H1 (cell line): ENCODE results near the gene GPRIN3. TPM values are rescaled to one million over a fixed set of nuclear protein-coding genes. Genes with fewer than 3 reads are reported as not detected.

Experiments
- CTCF ChIA-PET: fragments of 300-600 bp; sonication (Branson Sonifier 250); formaldehyde crosslinking; loops from one replicate; lab custom pipeline; 2021; ENCODE audit not compliant: partially characterized antibody; lab: Charles Lee
- POLR2A ChIA-PET: fragments of 300-600 bp; sonication (Branson Sonifier 250); formaldehyde crosslinking; loops from one replicate; lab custom pipeline; 2021; ENCODE audit warnings: inconsistent platforms; ENCODE audit not compliant: partially characterized antibody; lab: Charles Lee
- DNase-seq, 2 experiments: peaks; one replicate each; pipeline versions ENCODE4 v3.0.0 to v3.0.0-alpha.2; 2010 to 2022; ENCODE audit warnings: low spot score in 2 of 2, low read depth in 1 of 2, mixed read lengths in 1 of 2
- FAIRE-seq: peaks from 2 replicates; lab custom pipeline; 2011; peaks lifted over from hg19 to GRCh38; lab: Jason Lieb, UNC
- H2AFZ ChIP-seq: 2 replicates; pipeline ENCODE4 v1.8.1; 2012; ENCODE audit warnings: low read length, inconsistent platforms
- H2AK5ac ChIP-seq: 2 replicates; pipeline ENCODE4 v1.6.1; 2013; ENCODE audit warnings: low read depth, low read length
- H2BK120ac ChIP-seq: replicated peaks from 2 replicates; pipeline ENCODE3; 2013; ENCODE audit warnings: low read depth, low read length, inconsistent platforms
- H2BK12ac ChIP-seq: 2 replicates; pipeline ENCODE4 v1.6.1; 2013; ENCODE audit warnings: low read depth, low read length
- H2BK15ac ChIP-seq: 2 replicates; pipeline ENCODE4 v1.6.1; 2013; ENCODE audit warnings: low read length
- H2BK20ac ChIP-seq: 2 replicates; pipeline ENCODE4 v1.6.1; 2013; ENCODE audit warnings: low read length
- H2BK5ac ChIP-seq: 2 replicates; pipeline ENCODE4 v1.6.1; 2013; ENCODE audit warnings: low read depth, low read length
- H3K14ac ChIP-seq: 2 replicates; pipeline ENCODE4 v1.6.1; 2013; ENCODE audit warnings: inconsistent platforms; ENCODE audit not compliant: insufficient read length
- H3K18ac ChIP-seq: 2 replicates; pipeline ENCODE4 v1.6.1; 2013; ENCODE audit warnings: low read length; ENCODE audit errors: extremely low read depth
- H3K23ac ChIP-seq: 2 replicates; pipeline ENCODE4 v1.6.1; 2013; ENCODE audit warnings: inconsistent platforms; ENCODE audit not compliant: insufficient read length
- H3K23me2 ChIP-seq: 2 replicates; pipeline ENCODE4 v1.6.1; 2013; ENCODE audit warnings: low read depth, low read length
- H3K27ac ChIP-seq: 2 replicates; pipeline ENCODE4 v1.6.1; 2011; ENCODE audit warnings: low read depth, low read length, inconsistent platforms
- H3K27me3 ChIP-seq, 4 experiments: replicated peaks in 1 of 4; 1 replicate in 1 of 4; 2 replicates in 3 of 4; pipeline versions ENCODE4 v1.6.1 to v1.8.1; 2011 to 2013; ENCODE audit warnings: low read length in 3 of 4, mild to moderate bottlenecking in 3 of 4, inconsistent platforms in 2 of 4, mixed read lengths in 2 of 4, moderate library complexity in 1 of 4; ENCODE audit not compliant: control insufficient read depth in 3 of 4, insufficient read depth in 3 of 4; ENCODE audit errors: extremely low read depth in 1 of 4
- H3K36me3 ChIP-seq, 4 experiments: 2 replicates each; pipeline versions ENCODE4 v1.6.1 to v1.8.1; 2011 to 2013; ENCODE audit warnings: mild to moderate bottlenecking in 4 of 4, low read length in 3 of 4, moderate library complexity in 2 of 4, control low read depth in 1 of 4, inconsistent platforms in 1 of 4; ENCODE audit not compliant: insufficient read depth in 4 of 4, control insufficient read depth in 2 of 4
- H3K4ac ChIP-seq: replicated peaks from 2 replicates; pipeline ENCODE3; 2013; ENCODE audit warnings: low read length, low read depth, mixed read lengths, inconsistent platforms; ENCODE audit not compliant: insufficient read length
- H3K4me1 ChIP-seq, 4 experiments: replicated peaks in 1 of 4; 1 replicate in 1 of 4; 2 replicates in 3 of 4; pipeline versions ENCODE4 v1.6.1 to v1.8.1; 2011 to 2013; ENCODE audit warnings: low read length in 3 of 4, inconsistent platforms in 2 of 4, mixed read lengths in 1 of 4; ENCODE audit not compliant: insufficient read depth in 4 of 4, control insufficient read depth in 3 of 4
- H3K4me2 ChIP-seq, 2 experiments: 2 replicates each; pipeline versions ENCODE4 v1.6.1 to v1.8.1; 2011 to 2013; ENCODE audit warnings: low read depth in 2 of 2, low read length in 2 of 2, control low read depth in 1 of 2, inconsistent platforms in 1 of 2, mild to moderate bottlenecking in 1 of 2; ENCODE audit not compliant: insufficient read depth in 1 of 2
- H3K4me3 ChIP-seq, 4 experiments: fragments of 200-600, 300-600 bp in 1 of 4; sonication (generic), shearing (Covaris generic), sonication (Bioruptor Twin) in 1 of 4; 2 replicates each; pipeline versions ENCODE4 v1.5.1 to v1.8.1; 2011 to 2016; ENCODE audit warnings: low read length in 4 of 4, low read depth in 3 of 4, control low read depth in 2 of 4, inconsistent platforms in 2 of 4, mild to moderate bottlenecking in 2 of 4, mixed read lengths in 1 of 4, moderate library complexity in 1 of 4; ENCODE audit not compliant: insufficient read depth in 2 of 4; ENCODE audit errors: extremely low read depth in 1 of 4
- H3K56ac ChIP-seq: replicated peaks from 2 replicates; pipeline ENCODE3; 2013; ENCODE audit warnings: low read depth, mild to moderate bottlenecking, mixed read lengths, low read length, inconsistent platforms; ENCODE audit not compliant: insufficient read length
- H3K79me1 ChIP-seq: 2 replicates; pipeline ENCODE4 v1.6.1; 2013; ENCODE audit warnings: low read depth, low read length, control low read depth
- H3K79me2 ChIP-seq, 2 experiments: 2 replicates each; pipeline versions ENCODE4 v1.6.1 to v1.8.1; 2012 to 2013; ENCODE audit warnings: low read length in 2 of 2, mild to moderate bottlenecking in 2 of 2, inconsistent platforms in 1 of 2; ENCODE audit not compliant: insufficient read depth in 2 of 2, control insufficient read depth in 1 of 2
- H3K9ac ChIP-seq, 4 experiments: replicated peaks in 1 of 4; 1 replicate in 1 of 4; 2 replicates in 3 of 4; pipeline versions ENCODE4 v1.6.1 to v1.8.1; 2011 to 2013; ENCODE audit warnings: low read depth in 3 of 4, low read length in 3 of 4, control low read depth in 2 of 4, mild to moderate bottlenecking in 2 of 4, moderate library complexity in 2 of 4, inconsistent platforms in 1 of 4; ENCODE audit errors: extremely low read depth in 1 of 4
- H3K9me3 ChIP-seq, 2 experiments: 2 replicates each; pipeline versions ENCODE4 v1.6.1 to v1.8.1; 2012 to 2013; ENCODE audit warnings: mild to moderate bottlenecking in 2 of 2, moderate library complexity in 2 of 2, control low read depth in 1 of 2, inconsistent platforms in 1 of 2, low read depth in 1 of 2, low read length in 1 of 2, mixed read lengths in 1 of 2; ENCODE audit not compliant: insufficient read depth in 2 of 2
- H4K20me1 ChIP-seq, 2 experiments: replicated peaks in 1 of 2; 2 replicates each; pipeline versions ENCODE3 to v1.8.1; 2011 to 2013; ENCODE audit warnings: inconsistent platforms in 2 of 2, low read length in 2 of 2, mild to moderate bottlenecking in 1 of 2; ENCODE audit not compliant: insufficient read depth in 2 of 2, control insufficient read depth in 1 of 2
- H4K5ac ChIP-seq: 2 replicates; pipeline ENCODE4 v1.6.1; 2013; ENCODE audit warnings: low read length, low read depth, mixed read lengths, inconsistent platforms; ENCODE audit not compliant: insufficient read length
- H4K8ac ChIP-seq: 2 replicates; pipeline ENCODE4 v1.8.0; 2013; ENCODE audit warnings: mild to moderate bottlenecking, moderate library complexity, low read length, inconsistent platforms; ENCODE audit not compliant: insufficient read depth; ENCODE audit errors: extremely low read depth
- H4K91ac ChIP-seq: replicated peaks from 2 replicates; pipeline ENCODE3; 2013; ENCODE audit warnings: low read length, mixed read lengths, inconsistent platforms; ENCODE audit not compliant: insufficient read length
- CREB1 ChIP-seq: IDR thresholded peaks from 2 replicates; pipeline ENCODE4 v1.6.1; 2012; ENCODE audit warnings: inconsistent platforms
- EGR1 ChIP-seq: IDR thresholded peaks from 2 replicates; pipeline ENCODE4 v1.6.1; 2011; ENCODE audit warnings: low read depth, low read length, borderline replicate concordance
- FOSL1 ChIP-seq: IDR thresholded peaks from 2 replicates; pipeline ENCODE4 v1.6.1; 2011; ENCODE audit warnings: mild to moderate bottlenecking, low read depth, low read length, moderate library complexity; ENCODE audit not compliant: insufficient read depth
- GTF2F1 ChIP-seq: IDR thresholded peaks from 2 replicates; pipeline ENCODE4 v1.6.1; 2012; ENCODE audit warnings: low read depth, low read length, improper control_type of control experiment, borderline replicate concordance
- JUND ChIP-seq: IDR thresholded peaks from 2 replicates; pipeline ENCODE4 v1.6.1; 2011; ENCODE audit warnings: mild to moderate bottlenecking, improper control_type of control experiment, low read length
- POLR2AphosphoS5 ChIP-seq: IDR thresholded peaks from 2 replicates; pipeline ENCODE4 v1.6.1; 2011; ENCODE audit warnings: low read depth, low read length
- RFX5 ChIP-seq: IDR thresholded peaks from 2 replicates; pipeline ENCODE4 v1.6.1; 2011; ENCODE audit warnings: low read depth, low read length, improper control_type of control experiment, borderline replicate concordance
- RXRA ChIP-seq: IDR thresholded peaks from 2 replicates; pipeline ENCODE4 v1.6.1; 2011; ENCODE audit warnings: low read depth, mild to moderate bottlenecking, low read length, moderate library complexity; ENCODE audit not compliant: insufficient read depth
- SP1 ChIP-seq: IDR thresholded peaks from 2 replicates; pipeline ENCODE4 v1.6.1; 2011; ENCODE audit warnings: low read depth, low read length
- SP2 ChIP-seq: IDR thresholded peaks from 2 replicates; pipeline ENCODE4 v1.6.1; 2012; ENCODE audit warnings: mild to moderate bottlenecking, low read length, inconsistent platforms
- SP4 ChIP-seq: IDR thresholded peaks from 2 replicates; pipeline ENCODE4 v1.6.1; 2012; ENCODE audit warnings: low read length, inconsistent platforms
- SRF ChIP-seq: IDR thresholded peaks from 2 replicates; pipeline ENCODE4 v1.6.1; 2011; ENCODE audit warnings: mild to moderate bottlenecking, low read depth, low read length, moderate library complexity
- TBP ChIP-seq: IDR thresholded peaks from 2 replicates; pipeline ENCODE4 v1.6.1; 2011; ENCODE audit warnings: low read depth, low read length, improper control_type of control experiment
- TEAD4 ChIP-seq: IDR thresholded peaks from 2 replicates; pipeline ENCODE4 v1.6.1; 2012; ENCODE audit warnings: low read depth, low read length, inconsistent platforms, mixed read lengths
- WGBS, 2 experiments: shearing (Covaris generic) in 1 of 2; methylation state at CpG; one replicate each; pipeline versions ENCODE4 v1.1.6 to v1.1.7; 2013 to 2015; ENCODE audit warnings: low lambda C conversion rate in 2 of 2, mixed read lengths in 2 of 2, inconsistent platforms in 1 of 2, low coverage in 1 of 2, missing lambda C conversion rate in 1 of 2; ENCODE audit not compliant: insufficient replicate concordance in 2 of 2, insufficient coverage in 1 of 2, insufficient read length in 1 of 2; ENCODE audit errors: extremely low coverage in 1 of 2, missing lambda C conversion rate in 1 of 2; 5-methylcytosine and 5-hydroxymethylcytosine counted together
- polyA plus RNA-seq, 7 experiments: library from polyadenylated mRNA; depleted of rRNA in 3 of 7; stranded (reverse) in 5 of 7; unstranded in 2 of 7; fragments of >200 nt in 5 of 7; fragments of 200-250 nt in 2 of 7; gene quantifications; 1 replicate in 5 of 7; 2 replicates in 1 of 7; 4 replicates in 1 of 7; pipeline versions ENCODE4 v1.2.1 to v1.2.3, GENCODE V29; 2011 to 2013; ENCODE audit warnings: missing spikeins in 2 of 7, mixed read lengths in 2 of 7
- total RNA-seq: library from RNA; stranded (reverse); fragmentation: NEBNext Ultra II Directional; extraction: Animal tissue kit (Norgen Biotek cat#: 25700); gene quantifications from 2 replicates; pipeline ENCODE4 v1.2.1, GENCODE V29; 2021

The GPRIN3 gene
- total and polyA plus RNA-seq, 2 of the 8 experiments (the other 6 are each of a cell fraction or from before 2014, with no cell fraction given) = 0.17 to 1.4 TPM

DNA sequence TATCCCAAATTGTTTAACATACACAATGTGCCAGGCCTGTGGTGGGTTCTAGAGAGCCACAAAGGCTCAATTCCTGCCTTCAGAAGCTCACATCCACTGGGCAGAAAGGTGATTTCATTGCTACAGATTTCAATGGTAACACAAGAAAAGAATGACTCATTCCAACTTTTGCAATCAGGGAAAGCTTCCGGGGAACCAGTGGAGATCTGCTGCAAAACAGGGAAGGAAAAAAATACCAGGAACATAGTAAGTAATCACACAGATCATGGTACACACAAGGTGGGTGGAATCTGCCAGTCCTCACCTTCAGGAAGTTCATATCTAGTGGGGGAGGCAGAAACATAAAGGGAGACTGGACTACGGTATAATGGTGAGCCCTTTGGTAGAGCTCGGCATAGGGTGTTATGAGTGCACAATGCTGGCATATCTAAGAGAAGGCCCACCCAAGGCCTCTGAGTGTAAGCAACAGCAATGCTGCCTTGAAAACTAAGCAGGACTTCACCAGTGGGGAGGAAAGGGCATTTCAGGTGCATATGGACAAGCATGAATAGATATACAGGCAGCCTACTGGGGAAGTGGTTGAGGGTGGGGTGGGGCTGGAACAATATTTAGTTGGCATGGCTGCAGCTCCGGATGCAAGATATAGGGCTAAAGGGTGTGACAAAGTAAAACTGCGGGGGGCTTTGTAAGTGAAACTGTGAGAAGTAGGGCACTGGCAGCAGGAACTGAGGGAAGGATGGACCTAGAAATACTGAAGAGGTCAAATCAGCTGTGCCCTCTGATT lies 24.2 kb downstream of the GPRIN3 start:
- FAIRE-seq (no peak), DNase-seq (no peak)
- Histone ChIP-seq H2BK15ac (no peak overlapping the region), H3K4me1 (peaks cover 0 to 3% (median 0%) of the 10 kb centered on the region in 4 experiments; a peak in 2 of 7 replicates), H2BK120ac (no peak overlapping the region), H2BK12ac (0 out of 2 replicates have a peak overlapping the region, but pooled peaks have one; percentile 18), H3K4me3 (no peak overlapping the region), H3K36me3 (no peaks in the 10 kb centered on the region), H4K20me1 (no peaks in the 10 kb centered on the region), H3K56ac (no peak overlapping the region), H3K4me2 (no peak overlapping the region), H4K5ac (no peak overlapping the region), H3K18ac (no peak overlapping the region), H3K79me1 (no peaks in the 10 kb centered on the region), H2AFZ (no peak overlapping the region), H3K9me3 (no peaks in the 10 kb centered on the region; a peak in 1 of 4 replicates), H4K91ac (no peak overlapping the region), H3K4ac (no peak overlapping the region), H2BK20ac (no peak overlapping the region), H3K79me2 (no peaks in the 10 kb centered on the region), H2BK5ac (no peak overlapping the region), H3K14ac (no peak overlapping the region), H4K8ac (no peak overlapping the region), H3K23me2 (no peaks in the 10 kb centered on the region), H3K9ac (no peak overlapping the region), H3K27ac (no peak overlapping the region), H2AK5ac (no peak overlapping the region), H3K23ac (no peak overlapping the region), H3K27me3 (no peaks in the 10 kb centered on the region)
- CTCF ChIA-PET = interaction anchor here (0.6 to 2.2 kb wide), 3 partner anchors 11 to 957 kb away, joined by 3 to 6 read pairs (median 4); no protein-coding TSS in a partner anchor
- POLR2A ChIA-PET = interaction anchor here (1.3 kb wide), 1 partner anchor 17 kb away, joined by 3 read pairs; no protein-coding TSS in a partner anchor
- WGBS, 2 experiments = 93% methylated on average over 5 of the region's 5 CpGs; no CpG with 5 or more reads in 1 of the 2 experiments
- TF ChIP-seq POLR2AphosphoS5 = no peak
- no peak for TF ChIP-seq TEAD4
- TF ChIP-seq SP2 = no peak
- TF ChIP-seq SRF = no peak
- no peak for TF ChIP-seq CREB1
- no peak for TF ChIP-seq RFX5
- no peak for TF ChIP-seq GTF2F1
- no peak for TF ChIP-seq SP1
- TF ChIP-seq TBP = no peak
- TF ChIP-seq JUND = no peak
- TF ChIP-seq RXRA = no peak
- no peak for TF ChIP-seq FOSL1
- TF ChIP-seq EGR1 = no peak
- TF ChIP-seq SP4 = no peak
